Activated CD8-positive, alpha-beta memory T cell treated with anti-CD3 and anti-CD28 coated beads for 4 hours (primary cell): ENCODE results near the gene UHRF1.
"Not testable (repeated sequence)": the region's sequence is repeated elsewhere in the genome, so short reads cannot be mapped to it uniquely, and the experiment has no call there.

Source experiments
- DNase-seq, 2 donors: peaks; one replicate each; pipeline ENCODE4 v3.0.0-alpha.2; 2020; ENCODE audit warnings: low read depth in 2 of 2

The UHRF1 gene

DNA sequence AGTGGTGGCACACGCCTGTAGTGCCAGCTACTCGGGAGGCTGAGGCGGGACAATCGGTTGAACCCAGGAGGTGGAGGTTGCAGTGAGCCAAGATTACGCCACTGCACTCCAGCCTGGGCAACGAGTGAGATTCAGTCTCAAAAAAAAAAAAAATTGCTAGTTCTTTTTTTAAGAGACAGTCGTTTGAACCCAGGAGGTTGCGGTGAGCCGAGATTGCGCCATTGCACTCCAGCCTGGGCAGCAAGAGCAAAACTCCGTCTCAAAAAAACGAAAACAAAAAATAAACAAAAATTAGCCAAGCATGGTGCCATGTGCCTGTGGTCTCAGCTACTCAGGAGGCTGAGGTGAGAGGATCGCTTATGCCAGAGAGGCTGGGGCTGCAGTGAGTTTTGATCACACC is 8.4 kb upstream of the UHRF1 start:
- DNase-seq, result not testable (repeated sequence)

- no peak for DNase-seq
Observed at GRCh38 chr19:4902796-4903195, 6.5 kb upstream of the UHRF1 start, which contains the start of gene ARRDC5. TSS of gene ARRDC5 (minus strand) at chr19:4902896. CDS start at chr19:4902825, 71 bp downstream.

DNA sequence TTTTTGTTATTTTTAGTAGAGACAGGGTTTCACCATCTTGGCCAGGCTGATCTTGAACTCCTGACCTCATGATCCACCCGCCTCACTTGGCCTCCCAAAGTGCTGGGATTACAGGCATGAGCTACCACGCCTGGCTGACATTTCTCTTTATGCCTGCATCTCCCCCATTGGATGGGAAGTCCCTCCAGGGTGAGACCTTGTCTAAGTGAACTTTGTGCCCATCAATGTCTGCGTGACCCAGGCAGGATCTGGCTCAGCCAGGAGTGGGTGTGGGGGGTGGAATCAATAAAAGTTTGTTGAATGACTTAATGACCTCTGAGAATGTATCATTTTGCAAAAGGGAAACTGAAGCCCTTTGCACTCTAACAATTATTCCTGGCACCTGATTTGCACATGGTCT is 4.8 kb upstream of the UHRF1 start:
- DNase-seq, result no peak

DNA sequence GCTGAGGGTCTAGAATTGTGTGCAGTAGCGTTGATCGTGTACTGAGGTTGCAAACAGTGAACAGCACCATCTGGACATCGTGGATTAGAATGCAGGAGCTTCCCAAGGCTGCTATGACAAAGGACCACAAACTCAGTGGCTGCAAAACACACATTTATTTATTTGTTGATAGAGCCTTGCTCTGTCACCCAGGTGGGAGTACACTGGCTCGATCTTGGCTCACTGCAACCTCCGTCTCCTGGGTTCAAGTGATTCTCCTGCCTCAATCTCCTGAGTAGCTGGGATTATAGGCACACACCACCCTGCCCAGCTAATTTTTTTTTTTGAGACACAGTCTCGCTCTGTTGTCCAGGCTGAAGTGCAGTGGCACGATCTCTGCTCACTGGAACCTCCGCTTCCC is 2.3 kb upstream of the UHRF1 start:
- no peak for DNase-seq

DNA sequence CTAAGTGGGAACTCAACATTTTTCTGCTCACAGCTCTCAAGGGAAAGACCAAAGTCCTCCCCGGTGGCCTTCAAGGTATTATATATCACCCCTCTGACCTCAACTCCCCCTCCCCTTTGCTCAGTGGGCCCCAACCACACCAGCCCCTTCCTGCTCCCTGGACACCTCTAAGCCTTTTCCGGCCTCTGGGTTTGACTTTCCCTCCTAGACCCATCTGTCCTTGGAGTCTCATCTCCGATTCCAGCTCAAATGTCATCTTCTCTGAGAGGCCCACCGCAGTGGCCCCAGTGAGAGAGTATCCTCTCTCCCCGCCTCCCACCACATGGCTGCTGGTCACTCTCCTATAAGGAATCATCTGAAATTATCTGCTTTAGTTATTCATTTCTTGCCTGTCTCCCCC is 941 bp upstream of the UHRF1 start:
- DNase-seq, result no peak

- no peak for DNase-seq
Observed at GRCh38 chr19:4908781-4909155, 533 bp upstream of the UHRF1 start.

- DNase-seq, result peak; percentile 82 to 84
Observed at GRCh38 chr19:4909897-4910593, 744 bp downstream of the UHRF1 start.

DNA sequence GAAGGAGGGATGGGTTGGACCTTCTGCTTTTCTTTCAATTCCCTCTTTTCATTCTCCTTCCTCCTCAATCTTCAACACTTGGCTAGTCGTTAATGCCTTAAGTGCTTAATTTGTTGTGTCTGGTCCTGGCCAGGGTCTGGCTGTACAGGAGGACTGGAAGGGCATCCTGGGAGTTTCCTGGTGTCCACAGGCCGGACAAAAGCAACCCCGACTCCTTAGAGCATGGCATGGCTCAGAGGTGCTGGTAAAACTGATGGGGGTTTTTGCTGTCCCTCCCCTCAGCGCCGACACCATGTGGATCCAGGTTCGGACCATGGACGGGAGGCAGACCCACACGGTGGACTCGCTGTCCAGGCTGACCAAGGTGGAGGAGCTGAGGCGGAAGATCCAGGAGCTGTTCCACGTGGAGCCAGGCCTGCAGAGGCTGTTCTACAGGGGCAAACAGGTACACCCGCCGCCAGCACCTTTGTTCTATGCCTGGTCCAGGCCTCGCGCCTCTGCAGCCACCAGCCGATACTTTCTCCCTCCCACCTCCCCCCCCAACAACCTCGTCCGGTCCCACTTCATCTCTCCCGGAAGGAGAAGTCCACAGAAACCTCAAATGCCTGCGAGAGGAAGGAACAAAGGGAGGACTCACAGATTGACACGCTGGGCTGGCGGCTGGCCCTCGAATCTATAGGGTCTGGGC is 1.4 kb downstream of the UHRF1 start:
- DNase-seq, result no peak

GRCh38 chr19:4911314-4911713 is 2.0 kb downstream of the UHRF1 start:
- no peak for DNase-seq

- DNase-seq, result peak in 1 of 2 donors; percentile 56
Observed at GRCh38 chr19:4911786-4912672, 2.7 kb downstream of the UHRF1 start.

DNA sequence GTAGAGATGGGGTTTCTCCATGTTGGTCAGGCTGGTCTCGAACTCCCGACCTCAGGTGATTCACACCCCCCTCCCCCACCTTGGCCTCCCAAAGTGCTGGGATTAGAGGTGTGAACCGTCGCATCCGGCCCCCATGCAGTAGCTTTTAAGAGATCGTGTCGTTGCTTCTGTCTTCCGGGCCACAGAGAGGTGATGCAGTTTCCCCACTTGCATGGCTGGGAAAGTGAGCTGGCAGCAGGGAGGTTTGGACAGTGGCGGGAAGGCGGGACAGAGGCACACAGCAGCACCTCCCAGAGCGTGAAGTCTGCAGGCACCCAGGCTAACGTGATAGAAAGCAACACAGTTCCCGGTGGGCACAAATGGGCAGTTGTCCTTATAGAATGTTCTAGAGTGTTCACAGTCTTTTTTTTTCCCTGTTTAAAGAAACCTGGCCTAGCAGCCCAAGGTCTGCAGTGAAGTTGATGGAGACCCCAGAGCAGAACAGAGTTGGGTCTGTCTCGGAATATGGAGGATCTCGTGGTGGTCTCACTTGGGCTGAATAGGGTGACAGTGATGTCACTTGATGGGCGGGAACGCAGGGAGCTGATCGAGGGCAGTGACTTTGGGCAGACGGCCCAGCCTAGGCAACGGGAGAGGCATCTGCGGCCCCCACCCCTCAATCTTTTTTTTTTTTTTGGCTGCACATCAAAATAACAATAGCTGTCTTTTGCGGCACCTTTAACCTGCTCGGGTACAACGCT is 4.9 kb downstream of the UHRF1 start:
- DNase-seq, result peak in 1 of 2 donors; percentile 13

- peak; percentile 55 to 70 for DNase-seq
Observed at GRCh38 chr19:4914736-4915501, 5.6 kb downstream of the UHRF1 start.

DNA sequence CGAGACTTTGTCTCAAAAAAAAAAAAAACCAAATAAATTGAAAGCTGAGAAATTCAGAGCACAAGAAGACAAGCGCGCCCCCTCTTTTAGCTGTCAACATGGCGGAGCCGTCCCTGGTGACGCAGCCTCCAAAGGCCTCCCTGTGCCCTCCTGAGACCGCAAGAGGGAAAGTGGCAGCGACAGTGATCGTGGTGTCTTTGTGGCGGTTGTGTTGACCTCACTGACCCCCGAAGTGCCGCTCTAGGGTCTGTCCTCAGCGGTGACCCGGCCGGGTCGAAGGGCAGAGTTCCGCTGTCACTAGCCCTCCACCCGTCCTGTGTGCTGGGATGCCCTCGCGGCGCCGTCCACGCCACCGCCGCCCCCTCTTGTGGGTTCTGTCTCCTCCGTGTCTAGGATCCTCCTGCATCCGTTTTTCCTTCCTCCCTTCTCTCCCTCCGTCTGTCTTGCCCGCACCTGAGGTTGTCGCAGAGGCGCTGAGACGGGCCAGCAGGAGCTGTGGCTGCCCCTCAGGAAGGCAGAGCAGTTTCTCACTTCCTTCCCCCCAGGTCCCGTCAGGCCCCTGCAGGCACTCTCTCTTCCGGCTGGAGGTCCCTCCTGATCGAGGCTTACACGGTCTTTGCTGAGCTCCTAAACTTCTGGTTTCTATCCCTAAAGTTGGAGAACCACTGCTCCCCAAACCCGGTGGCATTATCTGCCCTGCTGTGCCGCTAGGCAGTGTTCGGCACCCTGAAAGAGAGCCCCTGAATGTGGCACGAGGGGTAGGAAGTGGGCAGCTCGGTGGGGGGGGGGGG is 7.2 kb downstream of the UHRF1 start:
- DNase-seq, result peak in 1 of 2 donors; percentile 17

- no peak for DNase-seq
Observed at GRCh38 chr19:4922530-4923275, 13.4 kb downstream of the UHRF1 start.

DNA sequence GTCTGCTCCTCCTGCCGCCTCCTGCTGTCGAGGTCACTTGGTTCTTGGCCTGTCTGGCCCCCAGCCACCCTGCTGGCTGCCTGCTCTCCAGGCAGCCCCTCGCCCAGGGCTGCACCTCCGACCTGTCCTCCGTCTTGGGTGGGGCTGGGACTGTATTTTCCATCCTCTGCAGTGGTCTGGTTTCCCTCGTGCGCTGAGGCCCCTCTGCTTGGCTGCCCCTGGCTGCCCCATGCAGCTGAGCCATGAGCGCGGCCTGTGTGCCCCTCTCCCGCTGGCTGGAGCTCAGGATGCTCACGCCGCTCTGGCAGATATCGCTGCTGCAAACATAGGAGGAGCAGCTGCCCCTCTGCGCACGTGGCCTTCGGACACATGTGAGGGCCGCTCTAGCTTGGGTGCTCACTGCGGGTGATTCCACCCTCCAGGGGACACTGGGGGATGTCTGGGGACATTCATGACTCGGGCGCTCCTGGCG is 14.0 kb downstream of the UHRF1 start:
- DNase-seq, result no peak

DNA sequence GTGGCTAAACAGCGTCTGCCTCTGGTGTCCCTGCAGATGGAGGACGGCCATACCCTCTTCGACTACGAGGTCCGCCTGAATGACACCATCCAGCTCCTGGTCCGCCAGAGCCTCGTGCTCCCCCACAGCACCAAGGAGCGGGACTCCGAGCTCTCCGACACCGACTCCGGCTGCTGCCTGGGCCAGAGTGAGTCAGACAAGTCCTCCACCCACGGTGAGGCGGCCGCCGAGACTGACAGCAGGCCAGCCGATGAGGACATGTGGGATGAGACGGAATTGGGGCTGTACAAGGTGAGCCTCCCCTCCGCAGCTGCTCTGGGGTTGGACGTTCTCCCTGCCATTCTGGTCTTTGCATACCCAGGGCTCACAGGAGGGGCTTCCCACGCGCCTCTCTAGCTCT is 19.9 kb downstream of the UHRF1 start:
- DNase-seq, result no peak

DNA sequence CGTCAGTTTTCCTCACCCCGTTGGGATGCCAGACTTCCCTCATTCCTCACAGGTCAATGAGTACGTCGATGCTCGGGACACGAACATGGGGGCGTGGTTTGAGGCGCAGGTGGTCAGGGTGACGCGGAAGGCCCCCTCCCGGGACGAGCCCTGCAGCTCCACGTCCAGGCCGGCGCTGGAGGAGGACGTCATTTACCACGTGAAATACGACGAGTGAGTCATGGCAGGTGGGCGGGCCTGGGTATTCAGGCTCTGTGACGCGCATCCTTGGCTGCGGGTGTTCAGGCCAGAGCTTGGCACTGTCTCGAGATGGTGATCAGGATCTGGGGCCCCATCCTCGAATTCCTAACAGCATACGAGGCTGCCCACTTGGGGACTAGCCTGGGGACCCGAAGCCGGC is 21.4 kb downstream of the UHRF1 start:
- DNase-seq, result no peak

DNA sequence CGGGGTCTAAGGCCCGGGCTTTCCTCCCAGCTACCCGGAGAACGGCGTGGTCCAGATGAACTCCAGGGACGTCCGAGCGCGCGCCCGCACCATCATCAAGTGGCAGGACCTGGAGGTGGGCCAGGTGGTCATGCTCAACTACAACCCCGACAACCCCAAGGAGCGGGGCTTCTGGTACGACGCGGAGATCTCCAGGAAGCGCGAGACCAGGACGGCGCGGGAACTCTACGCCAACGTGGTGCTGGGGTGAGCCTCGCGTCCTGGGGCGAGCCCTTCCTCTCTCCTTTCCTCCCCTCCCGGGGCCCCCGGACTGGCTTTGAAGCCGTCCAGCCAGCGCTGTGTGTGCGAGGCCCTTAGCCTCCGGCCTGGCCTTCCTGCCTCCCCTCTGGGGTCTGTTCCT is 23.4 kb downstream of the UHRF1 start:
- DNase-seq, result no peak

DNA sequence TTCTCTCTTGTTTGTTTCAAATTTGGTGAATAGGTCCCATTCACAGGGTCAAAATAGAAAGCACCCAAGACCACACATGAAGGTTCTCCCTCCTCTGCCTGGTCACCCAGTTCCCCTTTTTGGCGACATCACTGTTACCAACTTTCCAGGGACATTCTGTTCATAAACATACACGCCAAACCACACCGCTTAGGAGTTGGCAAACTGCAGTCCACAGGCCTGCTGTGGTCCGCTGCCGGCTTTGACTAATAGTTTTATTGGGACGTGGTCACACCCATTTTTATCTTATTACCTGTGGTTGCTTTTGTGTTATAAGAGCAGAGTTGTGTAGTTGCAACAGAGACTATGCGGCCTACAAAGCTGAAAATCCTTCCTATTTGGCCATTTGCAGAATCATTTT is 24.2 kb downstream of the UHRF1 start:
- no peak for DNase-seq
